Measurements from ENCODE around the gene IL37.

- TF ChIP-seq CTCF (IDR thresholded peaks at IDR 0.05) (no peak), POLR2A (IDR thresholded peaks at IDR 0.05) (no peak), EP300 (IDR thresholded peaks at IDR 0.05) (peak in 1 of 4 donors; percentile 35), POLR2AphosphoS5 (IDR thresholded peaks at IDR 0.05) (peak in 3 of 4 donors; percentile 18 to 82 (median 77))
Measured at GRCh38 chr2:112940859-112941625, 30.1 kb downstream of the IL37 start.
